ENCODE measurements around the gene SAPCD2.

Gene SAPCD2

DNA sequence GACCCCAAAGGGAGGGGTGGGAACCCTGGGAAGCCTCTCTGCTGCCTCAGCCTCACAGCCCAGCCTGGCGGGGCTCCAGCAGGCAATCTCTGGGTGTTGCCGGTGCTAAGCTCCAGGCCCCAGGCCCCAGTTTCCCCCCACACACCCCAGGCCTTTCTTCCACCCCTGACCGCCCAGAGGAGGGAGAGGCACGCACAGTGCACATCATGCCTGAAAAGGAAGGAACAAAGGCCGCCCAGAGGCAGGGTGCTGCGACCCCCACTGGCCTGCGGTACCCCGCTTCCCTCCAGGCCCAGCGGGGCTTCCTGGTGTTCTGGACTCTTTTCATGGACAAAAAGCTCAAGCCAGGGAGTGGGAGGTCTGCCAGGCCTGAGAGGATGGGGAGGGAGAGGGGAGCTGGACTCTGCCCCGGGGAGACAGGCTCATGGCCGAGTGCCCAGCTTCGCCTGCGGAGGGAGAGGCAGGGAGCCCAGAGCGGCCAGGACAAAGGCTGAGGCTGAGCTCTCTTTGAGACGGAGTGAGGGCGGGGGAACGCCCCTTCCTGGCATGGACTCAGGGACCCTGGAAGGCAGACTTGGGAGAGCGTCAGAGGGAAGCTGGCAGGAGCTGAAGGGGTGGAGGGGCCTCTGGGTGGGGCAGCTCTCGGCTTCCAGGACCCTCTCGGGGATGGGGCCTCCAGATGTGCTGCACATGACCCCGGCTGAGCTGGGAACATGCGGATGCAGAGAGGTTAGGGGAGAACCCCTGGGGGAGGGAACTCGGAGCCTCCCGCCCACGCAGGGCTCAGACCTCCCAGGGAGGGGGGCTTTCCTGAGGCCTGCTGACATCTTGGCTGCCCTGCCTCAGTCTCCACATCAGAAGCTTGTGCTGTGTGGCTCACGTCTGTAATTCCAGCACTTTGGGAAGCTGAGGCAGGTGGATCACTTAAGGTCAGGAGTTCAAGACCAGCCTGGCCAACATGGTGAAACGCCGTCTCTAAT is 14.7 kb downstream of the SAPCD2 start:
- peaks cover 3% of the 10 kb centered on the region for H3K27me3 ChIP-seq (replicated peaks; ENCODE audit: control insufficient read depth, insufficient read depth, low read length)
- H3K4me3 ChIP-seq (replicated peaks; ENCODE audit: low read depth, low read length): no peak overlapping the region
- no peak for DNase-seq (ENCODE audit: extremely low read depth, insufficient read length)
- TF ChIP-seq CTCF (IDR thresholded peaks at IDR 0.05; ENCODE audit: insufficient read depth, low read length, poor library complexity, severe bottlenecking): no peak
- H3K36me3 ChIP-seq (ENCODE audit: control insufficient read depth, insufficient read depth, low read length): no peaks in the 10 kb centered on the region

GRCh38 chr9:137054932-137055384 is 15.4 kb downstream of the SAPCD2 start:
- no peak for TF ChIP-seq CTCF (IDR thresholded peaks at IDR 0.05; ENCODE audit: insufficient read depth, low read length, poor library complexity, severe bottlenecking)
- peaks cover 3% of the 10 kb centered on the region for H3K27me3 ChIP-seq (replicated peaks; ENCODE audit: control insufficient read depth, insufficient read depth, low read length)

GRCh38 chr9:137053944-137054931 is 16.1 kb downstream of the SAPCD2 start, which contains the start of gene ENTPD2:
ENTPD2 (minus strand) TSS chr9:137054061; CDS start chr9:137053997, 64 bp downstream.
- peaks cover 3% of the 10 kb centered on the region for H3K27me3 ChIP-seq (replicated peaks; ENCODE audit: control insufficient read depth, insufficient read depth, low read length)
- TF ChIP-seq CTCF (IDR thresholded peaks at IDR 0.05; ENCODE audit: insufficient read depth, low read length, poor library complexity, severe bottlenecking): no peak
- no peak for DNase-seq (ENCODE audit: extremely low read depth, insufficient read length)
- no peaks in the 10 kb centered on the region for H3K36me3 ChIP-seq (ENCODE audit: control insufficient read depth, insufficient read depth, low read length)
- H3K4me3 ChIP-seq (replicated peaks; ENCODE audit: low read depth, low read length): no peak within 1 kb of the TSS

More at GRCh38 chr9:137054932-137055384, 15.4 kb downstream of the SAPCD2 start:
- Histone ChIP-seq H3K4me3 (replicated peaks; ENCODE audit: low read depth, low read length) (no peak overlapping the region), H3K36me3 (ENCODE audit: control insufficient read depth, insufficient read depth, low read length) (no peaks in the 10 kb centered on the region)
- no peak for DNase-seq (ENCODE audit: extremely low read depth, insufficient read length)

- DNase-seq (ENCODE audit: extremely low read depth, insufficient read length): no peak
- peaks cover 3% of the 10 kb centered on the region for H3K27me3 ChIP-seq (replicated peaks; ENCODE audit: control insufficient read depth, insufficient read depth, low read length)
- no peak for TF ChIP-seq CTCF (IDR thresholded peaks at IDR 0.05; ENCODE audit: insufficient read depth, low read length, poor library complexity, severe bottlenecking)
- no peaks in the 10 kb centered on the region for H3K36me3 ChIP-seq (ENCODE audit: control insufficient read depth, insufficient read depth, low read length)
- H3K4me3 ChIP-seq (replicated peaks; ENCODE audit: low read depth, low read length): no peak overlapping the region
Measured at GRCh38 chr9:137052998-137053943, 17.1 kb downstream of the SAPCD2 start.

DNA sequence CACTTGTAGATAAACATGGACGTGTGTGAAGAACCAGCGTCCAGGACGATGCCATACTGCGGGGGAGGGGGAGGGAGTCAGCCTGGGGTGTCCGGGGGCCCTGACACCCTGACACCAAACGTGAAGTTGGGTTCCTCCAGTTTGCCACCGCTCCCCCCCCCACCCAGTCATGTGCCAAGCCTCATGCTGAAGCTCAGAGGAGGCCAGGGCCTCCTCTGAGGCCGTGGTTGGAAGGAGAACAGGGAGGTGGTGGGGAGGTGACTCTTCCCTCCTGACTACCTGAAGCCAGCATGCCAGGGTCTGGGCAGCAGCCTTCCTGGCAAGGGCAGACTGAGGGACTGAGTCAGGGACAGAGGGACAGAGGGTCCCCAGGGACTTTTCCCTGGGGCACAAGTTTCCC is 18.1 kb downstream of the SAPCD2 start:
- no peak for DNase-seq (ENCODE audit: extremely low read depth, insufficient read length)
- Histone ChIP-seq H3K27me3 (replicated peaks; ENCODE audit: control insufficient read depth, insufficient read depth, low read length) (peaks cover 3% of the 10 kb centered on the region), H3K36me3 (ENCODE audit: control insufficient read depth, insufficient read depth, low read length) (no peaks in the 10 kb centered on the region), H3K4me3 (replicated peaks; ENCODE audit: low read depth, low read length) (no peak overlapping the region)
- no peak for TF ChIP-seq CTCF (IDR thresholded peaks at IDR 0.05; ENCODE audit: insufficient read depth, low read length, poor library complexity, severe bottlenecking)
